ENCODE data around the gene ZNF625.

ZNF625 gene

GRCh38 chr19:12187625-12188024, 31.1 kb upstream of the ZNF625 start:
- Histone ChIP-seq H3K36me3 (ENCODE audit: control insufficient read depth in 4 of 4, insufficient read depth in 4 of 4, low read length in 3 of 4) (peaks cover 43 to 87% (median 59%) of the 10 kb centered on the region in 4 experiments), H3K27me3 (replicated peaks in 2 of 5; ENCODE audit: control insufficient read depth in 4 of 5, insufficient read depth in 5 of 5, low read length in 4 of 5) (no peaks in the 10 kb centered on the region), H3K4me1 (ENCODE audit: control extremely low read depth in 1 of 4, control insufficient read depth in 4 of 4, insufficient read depth in 4 of 4, low read length in 3 of 4) (no peaks in the 10 kb centered on the region), H3K27ac (ENCODE audit: insufficient read depth in 1 of 2, low read depth in 1 of 2, low read length in 2 of 2, poor library complexity in 1 of 2, severe bottlenecking in 2 of 2) (no peak overlapping the region), H3K9me3 (ENCODE audit: control extremely low read depth in 1 of 5, control insufficient read depth in 4 of 5, insufficient read depth in 2 of 5, low read depth in 1 of 5, low read length in 4 of 5) (peaks cover 22 to 85% (median 57%) of the 10 kb centered on the region in 5 experiments), H3K4me3 (ENCODE audit: control insufficient read depth in 1 of 7, extremely low read depth in 1 of 7, insufficient read depth in 4 of 7, low read depth in 2 of 7, low read length in 6 of 7) (no peak overlapping the region)
- POLR2A ChIA-PET = no interaction called here
- 98% methylated on average over 5 of the region's 6 CpGs for WGBS (ENCODE audit: insufficient coverage)
- CTCF ChIA-PET = interaction anchor here (0.6 to 0.9 kb wide), 2 partner anchors 12 to 134 kb away, joined by 3 to 4 read pairs; no protein-coding TSS in a partner anchor
- DNase-seq = no peak

GRCh38 chr19:12180377-12180776, 23.8 kb upstream of the ZNF625 start:
- ChIA-PET CTCF (no interaction called here), POLR2A (no interaction called here)
- peak overlapping the region in 1 of 7 experiments; percentile 8 for H3K4me3 ChIP-seq (ENCODE audit: control insufficient read depth in 1 of 7, extremely low read depth in 1 of 7, insufficient read depth in 4 of 7, low read depth in 2 of 7, low read length in 6 of 7)
- DNase-seq = no peak
- 80% methylated on average over 1 of the region's 3 CpGs for WGBS (ENCODE audit: insufficient coverage)
- H3K9me3 ChIP-seq (ENCODE audit: control extremely low read depth in 1 of 5, control insufficient read depth in 4 of 5, insufficient read depth in 2 of 5, low read depth in 1 of 5, low read length in 4 of 5) = peaks cover 8 to 70% (median 47%) of the 10 kb centered on the region in 5 experiments
- H3K4me1 ChIP-seq (ENCODE audit: control extremely low read depth in 1 of 4, control insufficient read depth in 4 of 4, insufficient read depth in 4 of 4, low read length in 3 of 4) = no peaks in the 10 kb centered on the region
- H3K27me3 ChIP-seq (replicated peaks in 2 of 5; ENCODE audit: control insufficient read depth in 4 of 5, insufficient read depth in 5 of 5, low read length in 4 of 5) = no peaks in the 10 kb centered on the region
- H3K27ac ChIP-seq (ENCODE audit: insufficient read depth in 1 of 2, low read depth in 1 of 2, low read length in 2 of 2, poor library complexity in 1 of 2, severe bottlenecking in 2 of 2) = no peak overlapping the region
- peaks cover 23 to 75% (median 29%) of the 10 kb centered on the region in 4 experiments for H3K36me3 ChIP-seq (ENCODE audit: control insufficient read depth in 4 of 4, insufficient read depth in 4 of 4, low read length in 3 of 4)

GRCh38 chr19:12166626-12167025, 10.1 kb upstream of the ZNF625 start:
- Histone ChIP-seq H3K4me1 (ENCODE audit: control extremely low read depth in 1 of 4, control insufficient read depth in 4 of 4, insufficient read depth in 4 of 4, low read length in 3 of 4) (peaks cover 2 to 27% (median 9%) of the 10 kb centered on the region in 4 experiments), H3K9me3 (ENCODE audit: control extremely low read depth in 1 of 5, control insufficient read depth in 4 of 5, insufficient read depth in 2 of 5, low read depth in 1 of 5, low read length in 4 of 5) (peaks cover 0 to 2% (median 0%) of the 10 kb centered on the region in 5 experiments), H3K27me3 (replicated peaks in 2 of 5; ENCODE audit: control insufficient read depth in 4 of 5, insufficient read depth in 5 of 5, low read length in 4 of 5) (no peaks in the 10 kb centered on the region), H3K4me3 (ENCODE audit: control insufficient read depth in 1 of 7, extremely low read depth in 1 of 7, insufficient read depth in 4 of 7, low read depth in 2 of 7, low read length in 6 of 7) (no peak overlapping the region), H3K36me3 (ENCODE audit: control insufficient read depth in 4 of 4, insufficient read depth in 4 of 4, low read length in 3 of 4) (peaks cover 6 to 36% (median 14%) of the 10 kb centered on the region in 4 experiments), H3K27ac (ENCODE audit: insufficient read depth in 1 of 2, low read depth in 1 of 2, low read length in 2 of 2, poor library complexity in 1 of 2, severe bottlenecking in 2 of 2) (peak overlapping the region in 1 of 2 experiments; percentile 49)
- WGBS (ENCODE audit: insufficient coverage) = 100% methylated on average over 1 of the region's 1 CpG
- ChIA-PET POLR2A (interaction anchor here (0.6 kb wide), 1 partner anchor 312 kb away, joined by 3 read pairs; no protein-coding TSS in a partner anchor), CTCF (no interaction called here)
- DNase-seq = no peak

- Histone ChIP-seq H3K27me3 (replicated peaks in 2 of 5; ENCODE audit: control insufficient read depth in 4 of 5, insufficient read depth in 5 of 5, low read length in 4 of 5) (no peaks in the 10 kb centered on the region), H3K9me3 (ENCODE audit: control extremely low read depth in 1 of 5, control insufficient read depth in 4 of 5, insufficient read depth in 2 of 5, low read depth in 1 of 5, low read length in 4 of 5) (no peaks in the 10 kb centered on the region), H3K4me3 (ENCODE audit: control insufficient read depth in 1 of 7, extremely low read depth in 1 of 7, insufficient read depth in 4 of 7, low read depth in 2 of 7, low read length in 6 of 7) (peak overlapping the region in 6 of 7 experiments; percentile 89 to 99 (median 96)), H3K4me1 (ENCODE audit: control extremely low read depth in 1 of 4, control insufficient read depth in 4 of 4, insufficient read depth in 4 of 4, low read length in 3 of 4) (peaks cover 2 to 31% (median 12%) of the 10 kb centered on the region in 4 experiments), H3K27ac (ENCODE audit: insufficient read depth in 1 of 2, low read depth in 1 of 2, low read length in 2 of 2, poor library complexity in 1 of 2, severe bottlenecking in 2 of 2) (peak overlapping the region; percentile 98 to 99), H3K36me3 (ENCODE audit: control insufficient read depth in 4 of 4, insufficient read depth in 4 of 4, low read length in 3 of 4) (peaks cover 2 to 23% (median 6%) of the 10 kb centered on the region in 4 experiments)
- ChIA-PET POLR2A (no interaction called here), CTCF (no interaction called here)
- no peak for DNase-seq
- 67% methylated on average over 1 of the region's 2 CpGs for WGBS (ENCODE audit: insufficient coverage)
Observed at GRCh38 chr19:12163826-12164225, 7.3 kb upstream of the ZNF625 start.

GRCh38 chr19:12162882-12163806, 6.6 kb upstream of the ZNF625 start, which contains the start of gene ZNF136:
Gene ZNF136, plus strand, starts transcription at chr19:12163096. Its CDS starts 108 bp downstream, at chr19:12163204.
- Histone ChIP-seq H3K4me1 (ENCODE audit: control extremely low read depth in 1 of 4, control insufficient read depth in 4 of 4, insufficient read depth in 4 of 4, low read length in 3 of 4) (peaks cover 2 to 31% (median 12%) of the 10 kb centered on the region in 4 experiments), H3K4me3 (ENCODE audit: control insufficient read depth in 1 of 7, extremely low read depth in 1 of 7, insufficient read depth in 4 of 7, low read depth in 2 of 7, low read length in 6 of 7) (peak within 1 kb of the TSS; percentile 89 to 99 (median 96)), H3K9me3 (ENCODE audit: control extremely low read depth in 1 of 5, control insufficient read depth in 4 of 5, insufficient read depth in 2 of 5, low read depth in 1 of 5, low read length in 4 of 5) (no peaks in the 10 kb centered on the region), H3K27me3 (replicated peaks in 2 of 5; ENCODE audit: control insufficient read depth in 4 of 5, insufficient read depth in 5 of 5, low read length in 4 of 5) (no peaks in the 10 kb centered on the region), H3K27ac (ENCODE audit: insufficient read depth in 1 of 2, low read depth in 1 of 2, low read length in 2 of 2, poor library complexity in 1 of 2, severe bottlenecking in 2 of 2) (peak within 1 kb of the TSS; percentile 98 to 99), H3K36me3 (ENCODE audit: control insufficient read depth in 4 of 4, insufficient read depth in 4 of 4, low read length in 3 of 4) (peaks cover 2 to 23% (median 4%) of the 10 kb centered on the region in 4 experiments)
- under 1% methylated on average over 42 of the region's 57 CpGs for WGBS (ENCODE audit: insufficient coverage)
- ChIA-PET POLR2A (interaction anchor here (0.6 to 1.0 kb wide), 3 partner anchors 21 to 37 kb away, joined by 3 to 4 read pairs (median 3); partner anchors contain the start of gene ZNF20), CTCF (interaction anchor here (1.1 to 1.2 kb wide), 3 partner anchors 10 to 36 kb away, joined by 3 to 4 read pairs (median 3); no protein-coding TSS in a partner anchor)
- peak; percentile 94 to 97 (median 97) for DNase-seq

GRCh38 chr19:12162513-12162881, 6.0 kb upstream of the ZNF625 start:
- Histone ChIP-seq H3K4me3 (ENCODE audit: control insufficient read depth in 1 of 7, extremely low read depth in 1 of 7, insufficient read depth in 4 of 7, low read depth in 2 of 7, low read length in 6 of 7) (peak overlapping the region; percentile 89 to 99 (median 96)), H3K4me1 (ENCODE audit: control extremely low read depth in 1 of 4, control insufficient read depth in 4 of 4, insufficient read depth in 4 of 4, low read length in 3 of 4) (peaks cover 2 to 31% (median 12%) of the 10 kb centered on the region in 4 experiments), H3K27me3 (replicated peaks in 2 of 5; ENCODE audit: control insufficient read depth in 4 of 5, insufficient read depth in 5 of 5, low read length in 4 of 5) (no peaks in the 10 kb centered on the region), H3K27ac (ENCODE audit: insufficient read depth in 1 of 2, low read depth in 1 of 2, low read length in 2 of 2, poor library complexity in 1 of 2, severe bottlenecking in 2 of 2) (peak overlapping the region in 1 of 2 experiments; percentile 99), H3K36me3 (ENCODE audit: control insufficient read depth in 4 of 4, insufficient read depth in 4 of 4, low read length in 3 of 4) (peaks cover under 1 to 20% (median 4%) of the 10 kb centered on the region in 4 experiments), H3K9me3 (ENCODE audit: control extremely low read depth in 1 of 5, control insufficient read depth in 4 of 5, insufficient read depth in 2 of 5, low read depth in 1 of 5, low read length in 4 of 5) (no peaks in the 10 kb centered on the region)
- DNase-seq = no peak
- POLR2A ChIA-PET = interaction anchor here (0.6 to 1.0 kb wide), 3 partner anchors 21 to 38 kb away, joined by 3 to 4 read pairs (median 3); partner anchors contain the start of gene ZNF20
- 33% methylated on average over 5 of the region's 8 CpGs for WGBS (ENCODE audit: insufficient coverage)
- CTCF ChIA-PET = interaction anchor here (1.1 to 1.2 kb wide), 3 partner anchors 11 to 36 kb away, joined by 3 to 4 read pairs (median 3); no protein-coding TSS in a partner anchor

Data from common myeloid progenitor, CD34-positive (primary cell).